Left lung (tissue), 10 donors: ENCODE data around the gene CAMTA1. TPM values are rescaled to one million over a fixed set of nuclear protein-coding genes. Genes with fewer than 3 reads are reported as not detected.
A peak's percentile ranks its signal among the peaks of the same experiment; 100 is the strongest.

ENCODE experiments used
- ATAC-seq: fragments of 200-7000 bp; cut with Tn5 transposase; one replicate; pipeline ENCODE4 v1.9.1; 2020; ENCODE audit warnings: moderate library complexity
- DNase-seq, 4 donors: peaks; one replicate each; pipeline ENCODE4 v3.0.0-alpha.2; 2013 to 2020
- H3K27ac ChIP-seq, 2 donors: fragments of 200-600 bp; sonication (generic) in 1 of 2; one replicate each; pipeline versions ENCODE4 v1.5.0 to v1.8.0; 2020 to 2021
- H3K27me3 ChIP-seq, 2 donors: fragments of 200-600 bp; sonication (generic) in 1 of 2; one replicate each; pipeline versions ENCODE4 v1.5.0 to v1.8.0; 2020 to 2021
- H3K36me3 ChIP-seq, 2 donors: fragments of 200-600 bp; sonication (generic) in 1 of 2; one replicate each; pipeline versions ENCODE4 v1.5.0 to v1.8.0; 2020 to 2021
- H3K4me1 ChIP-seq, 2 donors: fragments of 200-600 bp; one replicate each; pipeline ENCODE4 v1.8.0; 2021
- H3K4me3 ChIP-seq, 2 donors: fragments of 200-600 bp; sonication (generic) in 1 of 2; one replicate each; pipeline versions ENCODE4 v1.5.0 to v1.8.0; 2020 to 2021; ENCODE audit warnings: mild to moderate bottlenecking in 1 of 2
- H3K9me3 ChIP-seq, 2 donors: fragments of 200-600 bp; sonication (generic) in 1 of 2; one replicate each; pipeline versions ENCODE4 v1.5.0 to v1.8.0; 2020 to 2021
- intact Hi-C, 2 donors: fragments of 100-400 bp; cut with DNase I; formaldehyde crosslinking; loops; one replicate each; pipeline versions ENCODE4 v1.11.2 to v1.14.2; 2022
- polyA plus RNA-seq, 6 donors: library from polyadenylated mRNA; unstranded; fragments of 120-200 nt; gene quantifications; one replicate each; pipeline ENCODE4 v1.2.1, GENCODE V29; 2013; ENCODE audit not compliant: insufficient read length in 6 of 6
- total RNA-seq, 2 donors: library from RNA; stranded (reverse); fragmentation: NEBNext Ultra II Directional; extraction: Animal tissue kit (Norgen Biotek cat#: 25700); gene quantifications; one replicate each; pipeline ENCODE4 v1.2.1, GENCODE V29; 2021
- TF ChIP-seq, protein P1 (sequence below), 2 donors: fragments of 200-600 bp; sonication (generic) in 1 of 2; IDR thresholded peaks; one replicate each; pipeline versions ENCODE4 v1.5.0 to v1.8.0; 2021; ENCODE audit warnings: antibody characterized with exemption in 2 of 2
- donor health status: DM: no; HTN: yes; CAD: no.
- donor health status: DM: no; HTN: no; CAD: no.

Gene CAMTA1
- total and polyA plus RNA-seq, 8 donors = 42.7 to 69.1 (median 49.4) TPM

DNA sequence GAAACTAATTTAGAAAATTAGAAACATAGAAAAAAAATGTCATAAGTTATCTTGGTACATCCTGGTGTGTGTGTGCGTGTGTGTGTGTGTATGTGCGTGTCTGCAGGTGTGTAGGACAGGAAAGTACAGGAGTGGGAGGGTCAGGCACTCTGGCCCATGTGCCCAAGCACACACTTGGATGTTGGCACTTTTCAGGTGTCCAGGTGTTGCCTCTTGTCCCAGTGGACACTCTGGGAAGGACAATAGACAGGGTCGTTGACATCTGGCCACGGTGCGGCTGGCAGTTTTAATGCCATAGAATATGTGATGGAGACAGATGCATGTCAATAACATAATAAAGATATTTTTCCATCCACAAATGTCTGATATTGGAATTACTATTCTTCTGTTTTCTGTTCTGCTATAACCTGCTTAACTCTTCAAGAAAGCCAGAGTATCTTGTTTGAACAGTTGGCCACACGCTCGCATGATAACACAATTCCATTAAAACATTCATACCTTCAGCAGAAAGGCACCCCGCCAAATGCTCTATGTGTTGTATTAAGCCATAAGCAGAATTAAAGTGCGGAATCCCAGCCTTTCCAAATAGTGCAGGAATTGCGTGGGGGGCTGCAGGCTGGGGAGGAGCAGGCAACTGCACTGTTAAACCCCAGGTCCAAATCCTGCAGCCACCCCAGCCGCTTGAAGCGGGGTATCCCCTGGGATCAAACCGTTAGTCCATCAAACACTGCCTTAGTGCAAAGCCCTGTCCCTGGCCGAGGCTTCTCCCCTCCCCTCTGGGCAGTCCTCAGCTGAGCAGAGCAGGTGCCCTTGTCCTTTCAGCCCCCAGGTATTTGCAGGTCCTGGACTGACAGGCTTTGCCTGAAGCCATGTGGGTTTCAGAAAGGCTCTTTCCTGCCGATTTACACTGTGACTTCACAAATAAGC, 390.0 kb downstream of the CAMTA1 start:
- H3K36me3 ChIP-seq = no peaks in the 10 kb centered on the region
- no peaks in the 10 kb centered on the region for H3K4me1 ChIP-seq
- H3K27ac ChIP-seq = no peak overlapping the region
- peaks cover 0 to 21% of the 10 kb centered on the region in 2 donors for H3K27me3 ChIP-seq
- TF ChIP-seq, protein P1, sequence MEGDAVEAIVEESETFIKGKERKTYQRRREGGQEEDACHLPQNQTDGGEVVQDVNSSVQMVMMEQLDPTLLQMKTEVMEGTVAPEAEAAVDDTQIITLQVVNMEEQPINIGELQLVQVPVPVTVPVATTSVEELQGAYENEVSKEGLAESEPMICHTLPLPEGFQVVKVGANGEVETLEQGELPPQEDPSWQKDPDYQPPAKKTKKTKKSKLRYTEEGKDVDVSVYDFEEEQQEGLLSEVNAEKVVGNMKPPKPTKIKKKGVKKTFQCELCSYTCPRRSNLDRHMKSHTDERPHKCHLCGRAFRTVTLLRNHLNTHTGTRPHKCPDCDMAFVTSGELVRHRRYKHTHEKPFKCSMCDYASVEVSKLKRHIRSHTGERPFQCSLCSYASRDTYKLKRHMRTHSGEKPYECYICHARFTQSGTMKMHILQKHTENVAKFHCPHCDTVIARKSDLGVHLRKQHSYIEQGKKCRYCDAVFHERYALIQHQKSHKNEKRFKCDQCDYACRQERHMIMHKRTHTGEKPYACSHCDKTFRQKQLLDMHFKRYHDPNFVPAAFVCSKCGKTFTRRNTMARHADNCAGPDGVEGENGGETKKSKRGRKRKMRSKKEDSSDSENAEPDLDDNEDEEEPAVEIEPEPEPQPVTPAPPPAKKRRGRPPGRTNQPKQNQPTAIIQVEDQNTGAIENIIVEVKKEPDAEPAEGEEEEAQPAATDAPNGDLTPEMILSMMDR (IDR thresholded peaks at IDR 0.05) = no peak
- peaks cover 0 to 7% of the 10 kb centered on the region in 2 donors for H3K9me3 ChIP-seq
- no peak for ATAC-seq
- no peak overlapping the region for H3K4me3 ChIP-seq
- no peak for DNase-seq
- intact Hi-C loops = no loop called here

DNA sequence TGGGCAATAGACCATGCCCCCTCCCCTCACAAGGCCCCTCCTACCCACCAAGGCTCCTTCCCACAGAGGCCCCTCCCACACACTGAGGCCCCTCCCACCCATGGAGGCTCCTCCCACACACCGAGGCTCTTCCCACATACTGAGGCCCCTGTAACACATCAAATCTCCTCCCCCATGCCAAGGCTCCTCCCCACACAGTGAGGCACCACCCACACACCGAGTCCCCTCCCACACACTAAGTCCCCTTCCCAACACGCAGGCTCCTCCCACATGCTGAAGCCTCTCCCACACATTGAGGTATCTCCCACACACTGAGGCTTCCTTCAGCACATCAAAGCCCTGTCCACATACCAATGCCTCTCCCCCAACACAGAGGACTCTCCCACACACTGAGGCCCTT, 391.8 kb downstream of the CAMTA1 start:
- DNase-seq (no peak), ATAC-seq (no peak)
- TF ChIP-seq, protein P1 (IDR thresholded peaks at IDR 0.05) = no peak
- Histone ChIP-seq H3K27ac (no peak overlapping the region), H3K27me3 (peaks cover 0 to 21% of the 10 kb centered on the region in 2 donors), H3K9me3 (peaks cover 0 to 18% of the 10 kb centered on the region in 2 donors), H3K36me3 (no peaks in the 10 kb centered on the region), H3K4me3 (no peak overlapping the region), H3K4me1 (no peaks in the 10 kb centered on the region)
- intact Hi-C loops = no loop called here

DNA sequence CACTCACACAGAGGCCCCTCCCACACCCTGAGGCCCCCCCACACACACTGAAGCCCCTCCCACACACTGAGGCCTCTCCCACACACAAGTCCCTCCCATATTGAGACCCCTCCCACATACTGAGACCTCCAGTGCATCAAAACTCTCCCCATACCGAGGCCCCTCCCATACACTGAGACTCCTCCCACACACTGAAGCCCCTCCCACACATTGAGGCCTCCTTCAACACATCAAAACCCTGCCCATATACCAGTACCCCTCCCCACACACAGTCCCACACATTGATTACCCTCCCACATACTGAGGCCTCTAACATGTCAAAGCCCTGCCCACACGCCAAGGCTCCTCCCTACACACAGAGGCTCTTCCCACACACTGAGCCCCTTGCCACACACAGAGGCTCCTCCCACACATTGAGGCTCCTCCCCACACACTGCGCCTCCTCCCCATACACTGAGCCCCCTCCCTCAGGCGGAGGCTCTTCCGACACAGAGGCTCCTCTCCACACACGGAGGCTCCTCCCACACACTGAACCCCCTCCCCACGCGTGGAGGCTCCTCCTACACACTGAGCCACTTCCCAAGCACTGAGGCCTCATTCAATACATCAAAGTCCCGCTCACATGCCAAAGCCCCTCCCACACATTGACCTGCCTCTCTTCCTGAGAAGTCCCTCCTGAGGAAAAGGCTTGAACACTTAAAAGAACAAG, 392.3 kb downstream of the CAMTA1 start:
- Histone ChIP-seq H3K4me1 (no peaks in the 10 kb centered on the region), H3K27ac (no peak overlapping the region), H3K36me3 (no peaks in the 10 kb centered on the region), H3K9me3 (peaks cover 0 to 18% of the 10 kb centered on the region in 2 donors), H3K4me3 (no peak overlapping the region), H3K27me3 (peaks cover 0 to 16% of the 10 kb centered on the region in 2 donors)
- ATAC-seq (no peak), DNase-seq (peak in 1 of 4 donors; percentile 17)
- TF ChIP-seq, protein P1 (IDR thresholded peaks at IDR 0.05) = no peak
- intact Hi-C loops = no loop called here

DNA sequence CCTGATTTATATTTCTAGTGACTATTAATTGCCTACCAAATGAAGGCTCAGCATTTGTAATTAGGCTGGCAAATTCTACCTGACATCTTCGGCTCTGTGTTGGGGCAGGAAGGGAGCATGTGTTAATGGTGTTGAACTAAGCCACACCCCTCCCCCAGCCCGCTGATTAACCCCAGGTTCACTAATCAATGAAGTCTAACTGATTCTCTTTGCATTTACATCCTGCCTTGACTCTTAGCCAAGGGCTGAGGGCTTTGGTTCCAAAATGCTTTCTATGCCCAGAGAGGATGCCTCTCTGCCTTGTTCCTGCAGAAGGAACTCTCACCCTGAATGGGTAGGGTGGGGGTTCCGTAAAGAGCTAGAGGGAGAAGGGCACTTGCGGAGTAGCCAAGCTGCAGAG, 393.1 kb downstream of the CAMTA1 start:
- Histone ChIP-seq H3K36me3 (no peaks in the 10 kb centered on the region), H3K9me3 (peaks cover 0 to 18% of the 10 kb centered on the region in 2 donors), H3K4me1 (no peaks in the 10 kb centered on the region), H3K27me3 (peaks cover 0 to 9% of the 10 kb centered on the region in 2 donors), H3K27ac (no peak overlapping the region), H3K4me3 (no peak overlapping the region)
- DNase-seq (no peak), ATAC-seq (no peak)
- intact Hi-C loops = no loop called here
- TF ChIP-seq, protein P1 (IDR thresholded peaks at IDR 0.05) = no peak

DNA sequence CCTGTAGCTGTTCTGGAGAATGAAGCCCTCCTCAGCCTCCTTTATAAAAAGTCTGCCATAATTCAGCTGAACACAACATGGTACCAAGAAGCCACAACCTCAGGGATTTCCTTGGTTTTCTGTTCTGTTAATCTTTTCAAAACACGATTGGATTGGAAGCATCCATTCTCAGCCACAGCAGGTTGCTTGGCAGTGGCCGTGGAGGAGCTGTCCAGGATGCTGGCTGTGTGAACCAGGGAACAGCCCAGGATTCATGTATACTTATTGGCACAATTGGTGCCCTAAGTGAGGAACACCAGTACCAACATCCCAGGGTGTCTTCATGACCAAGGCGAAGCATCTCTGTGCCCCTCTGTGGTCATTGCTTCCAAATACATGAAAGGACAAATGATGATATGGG, 393.5 kb downstream of the CAMTA1 start:
- Histone ChIP-seq H3K27ac (no peak overlapping the region), H3K9me3 (peaks cover 0 to 18% of the 10 kb centered on the region in 2 donors), H3K27me3 (peaks cover 0 to 9% of the 10 kb centered on the region in 2 donors), H3K4me3 (no peak overlapping the region), H3K4me1 (no peaks in the 10 kb centered on the region), H3K36me3 (no peaks in the 10 kb centered on the region)
- DNase-seq (no peak), ATAC-seq (no peak)
- intact Hi-C loops = no loop called here
- TF ChIP-seq, protein P1 (IDR thresholded peaks at IDR 0.05) = no peak
